Measurements from ENCODE around the gene MED16.
"Not testable (repeated sequence)": the region's sequence is repeated elsewhere in the genome, so short reads cannot be mapped to it uniquely, and the experiment has no call there.

Gene MED16

GRCh38 chr19:825897-826644 is 66.9 kb downstream of the MED16 start:
- DNase-seq, result no peak

GRCh38 chr19:824885-825284 is 68.1 kb downstream of the MED16 start:
- DNase-seq, result no peak

GRCh38 chr19:823565-824121 is 69.3 kb downstream of the MED16 start:
- DNase-seq, result no peak

GRCh38 chr19:821825-822503 is 71.0 kb downstream of the MED16 start, which contains the start of gene PLPPR3:
TSS of gene PLPPR3 (minus strand) at chr19:821955. CDS start at chr19:821559, 396 bp downstream.
- no peak for DNase-seq

- DNase-seq, result no peak
These were observed 71.7 kb downstream of the MED16 start for GRCh38 chr19:821231-821824.

- DNase-seq, result not testable (repeated sequence)
These were observed 72.8 kb downstream of the MED16 start for GRCh38 chr19:820212-820611.

Measured in stimulated activated CD4-positive, alpha-beta T cell treated with anti-CD3 and anti-CD28 coated beads, Interleukin-1b, Interleukin-23, amount 100 ng/mL, for 48 hours (primary cell).